GM12801 (cell line): Measurements from ENCODE around the gene RNF157.

Source experiments
- CTCF ChIP-seq: IDR thresholded peaks from one replicate; pipeline ENCODE4 v1.5.1; 2011; ENCODE audit warnings: control low read depth; ENCODE audit not compliant: insufficient read length; ENCODE audit errors: extremely low read depth

RNF157 gene

GRCh38 chr17:76196675-76197074 is 43.6 kb downstream of the RNF157 start:
- no peak for TF ChIP-seq CTCF

- TF ChIP-seq CTCF = no peak
Measured at GRCh38 chr17:76195281-76196096, 44.8 kb downstream of the RNF157 start.

- TF ChIP-seq CTCF = no peak
Measured at GRCh38 chr17:76193591-76193990, 46.7 kb downstream of the RNF157 start.

- no peak for TF ChIP-seq CTCF
Measured at GRCh38 chr17:76191896-76192295, 48.4 kb downstream of the RNF157 start.

- no peak for TF ChIP-seq CTCF
Measured at GRCh38 chr17:76189741-76190140, 50.6 kb downstream of the RNF157 start.

- no peak for TF ChIP-seq CTCF
Measured at GRCh38 chr17:76189247-76189646, 51.0 kb downstream of the RNF157 start.

- no peak for TF ChIP-seq CTCF
Measured at GRCh38 chr17:76188213-76189016, 51.9 kb downstream of the RNF157 start.
